SU-DHL-6 (cell line): Measurements from ENCODE around the gene DIP2C.
A peak's percentile ranks its signal among the peaks of the same experiment; 100 is the strongest.

Experiments used
- H2AFZ ChIP-seq: fragments of 200-600 bp; sonication (generic); 2 replicates; pipeline ENCODE4 v1.6.1; 2014; ENCODE audit warnings: low read depth, mild to moderate bottlenecking, moderate library complexity, mixed read lengths, antibody characterized with exemption, low read length; ENCODE audit not compliant: severe bottlenecking
- H3F3A ChIP-seq: fragments of 200-600 bp; shearing (Covaris generic); 2 replicates; pipeline ENCODE4 v1.6.0; 2016; ENCODE audit warnings: antibody characterized with exemption, mild to moderate bottlenecking; ENCODE audit not compliant: insufficient read depth
- H3K27ac ChIP-seq: fragments of 200-600 bp; sonication (generic); 2 replicates; pipeline ENCODE4 v1.5.1; 2016; ENCODE audit warnings: low read depth, mild to moderate bottlenecking, low read length, moderate library complexity, mixed read lengths
- H3K27me3 ChIP-seq: fragments of 200-600 bp; sonication (generic), shearing (Covaris generic); 2 replicates; pipeline ENCODE4 v1.6.0; 2014; ENCODE audit warnings: mild to moderate bottlenecking, low read length
- H3K36me3 ChIP-seq: fragments of 200-600 bp; sonication (generic); 2 replicates; pipeline ENCODE4 v1.6.1; 2014; ENCODE audit warnings: mild to moderate bottlenecking, low read length, mixed read lengths
- H3K4me2 ChIP-seq: fragments of 300-600, 200-600 bp; shearing (Covaris generic), sonication (generic); 2 replicates; pipeline ENCODE4 v1.6.0; 2014; ENCODE audit warnings: low read length, low read depth, mild to moderate bottlenecking; ENCODE audit not compliant: poor library complexity, severe bottlenecking
- H3K4me3 ChIP-seq: fragments of 200-600 bp; sonication (generic); 2 replicates; pipeline ENCODE4 v1.5.1; 2014; ENCODE audit warnings: antibody characterized with exemption, low read length, mild to moderate bottlenecking, mixed read lengths; ENCODE audit not compliant: insufficient read depth, poor library complexity, severe bottlenecking
- H3K79me2 ChIP-seq: fragments of 200-600 bp; sonication (generic); 2 replicates; pipeline ENCODE4 v1.6.1; 2014; ENCODE audit warnings: mild to moderate bottlenecking, low read length, moderate library complexity; ENCODE audit not compliant: insufficient read depth
- H3K9ac ChIP-seq: fragments of 200-600 bp; sonication (generic); 2 replicates; pipeline ENCODE4 v1.7.0; 2014; ENCODE audit warnings: mild to moderate bottlenecking, low read length
- H3K9me2 ChIP-seq: fragments of 200-600 bp; sonication (generic); replicated peaks from 2 replicates; pipeline ENCODE4 v1.6.1; 2014; ENCODE audit warnings: low read length; ENCODE audit not compliant: insufficient read depth
- H3K9me3 ChIP-seq: fragments of 200-600 bp; sonication (generic); 2 replicates; pipeline ENCODE4 v1.6.1; 2014; ENCODE audit warnings: low read length, mixed read lengths; ENCODE audit not compliant: insufficient read depth
- H4K20me1 ChIP-seq: fragments of 200-600 bp; sonication (generic); 2 replicates; pipeline ENCODE4 v1.6.1; 2014; ENCODE audit warnings: low read depth, mild to moderate bottlenecking, antibody characterized with exemption, low read length, moderate library complexity, mixed read lengths
- EZH2phosphoT487 ChIP-seq: fragments of 200-600 bp; sonication (generic), shearing (Covaris generic); conservative IDR thresholded peaks from 2 replicates; pipeline ENCODE4 v1.6.1; 2018; ENCODE audit warnings: mild to moderate bottlenecking, antibody characterized with exemption, low read length, moderate library complexity, mixed read lengths
- TF ChIP-seq, protein P1 (sequence below): fragments of 200-600 bp; sonication (generic); IDR thresholded peaks from one replicate; pipeline ENCODE4 v1.5.1; 2017; ENCODE audit warnings: antibody characterized with exemption, mild to moderate bottlenecking, low read length, moderate library complexity; ENCODE audit not compliant: insufficient read depth, poor library complexity, severe bottlenecking

Gene DIP2C

GRCh38 chr10:526651-527312 lies 162.7 kb downstream of the DIP2C start:
- H3K79me2 ChIP-seq, result no peaks in the 10 kb centered on the region
- TF ChIP-seq EZH2phosphoT487, result no peak
- TF ChIP-seq, protein P1, sequence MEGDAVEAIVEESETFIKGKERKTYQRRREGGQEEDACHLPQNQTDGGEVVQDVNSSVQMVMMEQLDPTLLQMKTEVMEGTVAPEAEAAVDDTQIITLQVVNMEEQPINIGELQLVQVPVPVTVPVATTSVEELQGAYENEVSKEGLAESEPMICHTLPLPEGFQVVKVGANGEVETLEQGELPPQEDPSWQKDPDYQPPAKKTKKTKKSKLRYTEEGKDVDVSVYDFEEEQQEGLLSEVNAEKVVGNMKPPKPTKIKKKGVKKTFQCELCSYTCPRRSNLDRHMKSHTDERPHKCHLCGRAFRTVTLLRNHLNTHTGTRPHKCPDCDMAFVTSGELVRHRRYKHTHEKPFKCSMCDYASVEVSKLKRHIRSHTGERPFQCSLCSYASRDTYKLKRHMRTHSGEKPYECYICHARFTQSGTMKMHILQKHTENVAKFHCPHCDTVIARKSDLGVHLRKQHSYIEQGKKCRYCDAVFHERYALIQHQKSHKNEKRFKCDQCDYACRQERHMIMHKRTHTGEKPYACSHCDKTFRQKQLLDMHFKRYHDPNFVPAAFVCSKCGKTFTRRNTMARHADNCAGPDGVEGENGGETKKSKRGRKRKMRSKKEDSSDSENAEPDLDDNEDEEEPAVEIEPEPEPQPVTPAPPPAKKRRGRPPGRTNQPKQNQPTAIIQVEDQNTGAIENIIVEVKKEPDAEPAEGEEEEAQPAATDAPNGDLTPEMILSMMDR, result peak; percentile 74
- no peaks in the 10 kb centered on the region for H3K9me2 ChIP-seq
- H3K9ac ChIP-seq, result peak overlapping the region; percentile 41
- H3K27me3 ChIP-seq, result no peaks in the 10 kb centered on the region
- H3K9me3 ChIP-seq, result no peaks in the 10 kb centered on the region
- no peaks in the 10 kb centered on the region for H4K20me1 ChIP-seq
- H3K4me3 ChIP-seq, result no peak overlapping the region
- H3F3A ChIP-seq, result peaks cover 41% of the 10 kb centered on the region
- no peaks in the 10 kb centered on the region for H3K36me3 ChIP-seq
- H3K4me2 ChIP-seq, result peak overlapping the region; percentile 63
- H2AFZ ChIP-seq, result no peak overlapping the region
- H3K27ac ChIP-seq, result peak overlapping the region; percentile 87

GRCh38 chr10:525565-526315 lies 163.7 kb downstream of the DIP2C start:
- H3K36me3 ChIP-seq, result no peaks in the 10 kb centered on the region
- no peaks in the 10 kb centered on the region for H4K20me1 ChIP-seq
- no peak overlapping the region for H2AFZ ChIP-seq
- TF ChIP-seq, protein P1, result no peak
- no peak for TF ChIP-seq EZH2phosphoT487
- H3K4me3 ChIP-seq, result peak overlapping the region; percentile 10
- peak overlapping the region; percentile 42 for H3K9ac ChIP-seq
- H3K4me2 ChIP-seq, result peak overlapping the region; percentile 63
- no peaks in the 10 kb centered on the region for H3K79me2 ChIP-seq
- H3K9me3 ChIP-seq, result no peaks in the 10 kb centered on the region
- H3K27me3 ChIP-seq, result no peaks in the 10 kb centered on the region
- peak overlapping the region; percentile 87 for H3K27ac ChIP-seq
- no peaks in the 10 kb centered on the region for H3K9me2 ChIP-seq
- peaks cover 50% of the 10 kb centered on the region for H3F3A ChIP-seq

- Histone ChIP-seq H3K4me2 (peak overlapping the region; percentile 63), H3F3A (peaks cover 61% of the 10 kb centered on the region), H3K36me3 (no peaks in the 10 kb centered on the region), H4K20me1 (no peaks in the 10 kb centered on the region), H3K27me3 (no peaks in the 10 kb centered on the region), H3K79me2 (no peaks in the 10 kb centered on the region), H3K9ac (peak overlapping the region; percentile 42), H3K27ac (peak overlapping the region; percentile 87), H3K9me3 (no peaks in the 10 kb centered on the region), H2AFZ (no peak overlapping the region), H3K9me2 (no peaks in the 10 kb centered on the region), H3K4me3 (no peak overlapping the region)
- TF ChIP-seq, protein P1, result no peak
- no peak for TF ChIP-seq EZH2phosphoT487
Observed at GRCh38 chr10:523925-524324, 165.5 kb downstream of the DIP2C start.
